Measurements from ENCODE around the gene KRT33A. TPM values are rescaled to one million over a fixed set of nuclear protein-coding genes. Genes with fewer than 3 reads are reported as not detected.
A peak's percentile ranks its signal among the peaks of the same experiment; 100 is the strongest.

The KRT33A gene
- total RNA-seq, 4 donors from 2014 or later = not detected

DNA sequence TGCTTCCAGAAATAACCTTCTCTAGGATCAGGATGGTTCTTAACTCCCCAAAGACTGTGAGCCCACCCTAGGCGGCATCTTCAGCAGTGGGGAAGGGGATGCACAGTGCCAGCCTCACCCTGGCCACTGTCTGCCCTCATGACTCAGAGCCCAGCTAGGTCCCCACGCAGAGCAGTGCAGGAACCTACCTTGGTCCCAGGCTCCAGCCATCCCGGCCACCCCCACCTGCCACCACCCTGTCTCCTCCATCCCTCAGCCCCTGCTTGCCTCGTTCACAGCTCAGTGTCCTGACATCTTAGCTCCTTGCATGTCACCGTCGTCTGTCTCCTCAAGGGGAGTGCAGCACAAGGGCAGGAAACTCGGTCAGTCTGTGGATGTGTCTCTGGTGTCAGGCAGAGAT, 19.0 kb downstream of the KRT33A start:
- Histone ChIP-seq H3K27ac (no peak overlapping the region), H3K4me3 (no peak overlapping the region), H3K27me3 (peaks cover 13% of the 10 kb centered on the region), H3K4me1 (no peaks in the 10 kb centered on the region), H3K36me3 (no peaks in the 10 kb centered on the region), H3K9me3 (no peaks in the 10 kb centered on the region)
- no peak for TF ChIP-seq POLR2A (IDR thresholded peaks at IDR 0.05)
- TF ChIP-seq, protein P1, sequence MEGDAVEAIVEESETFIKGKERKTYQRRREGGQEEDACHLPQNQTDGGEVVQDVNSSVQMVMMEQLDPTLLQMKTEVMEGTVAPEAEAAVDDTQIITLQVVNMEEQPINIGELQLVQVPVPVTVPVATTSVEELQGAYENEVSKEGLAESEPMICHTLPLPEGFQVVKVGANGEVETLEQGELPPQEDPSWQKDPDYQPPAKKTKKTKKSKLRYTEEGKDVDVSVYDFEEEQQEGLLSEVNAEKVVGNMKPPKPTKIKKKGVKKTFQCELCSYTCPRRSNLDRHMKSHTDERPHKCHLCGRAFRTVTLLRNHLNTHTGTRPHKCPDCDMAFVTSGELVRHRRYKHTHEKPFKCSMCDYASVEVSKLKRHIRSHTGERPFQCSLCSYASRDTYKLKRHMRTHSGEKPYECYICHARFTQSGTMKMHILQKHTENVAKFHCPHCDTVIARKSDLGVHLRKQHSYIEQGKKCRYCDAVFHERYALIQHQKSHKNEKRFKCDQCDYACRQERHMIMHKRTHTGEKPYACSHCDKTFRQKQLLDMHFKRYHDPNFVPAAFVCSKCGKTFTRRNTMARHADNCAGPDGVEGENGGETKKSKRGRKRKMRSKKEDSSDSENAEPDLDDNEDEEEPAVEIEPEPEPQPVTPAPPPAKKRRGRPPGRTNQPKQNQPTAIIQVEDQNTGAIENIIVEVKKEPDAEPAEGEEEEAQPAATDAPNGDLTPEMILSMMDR (IDR thresholded peaks at IDR 0.05) = no peak
- TF ChIP-seq EP300 (IDR thresholded peaks at IDR 0.05) = no peak
- no peak for TF ChIP-seq POLR2AphosphoS5 (IDR thresholded peaks at IDR 0.05)
- ATAC-seq = no peak
- WGBS, 2 donors (ENCODE audit: low coverage in 1 of 2) = 39% methylated on average over 3 of the region's 7 CpGs; no CpG with 5 or more reads in 1 of the 2 donors

DNA sequence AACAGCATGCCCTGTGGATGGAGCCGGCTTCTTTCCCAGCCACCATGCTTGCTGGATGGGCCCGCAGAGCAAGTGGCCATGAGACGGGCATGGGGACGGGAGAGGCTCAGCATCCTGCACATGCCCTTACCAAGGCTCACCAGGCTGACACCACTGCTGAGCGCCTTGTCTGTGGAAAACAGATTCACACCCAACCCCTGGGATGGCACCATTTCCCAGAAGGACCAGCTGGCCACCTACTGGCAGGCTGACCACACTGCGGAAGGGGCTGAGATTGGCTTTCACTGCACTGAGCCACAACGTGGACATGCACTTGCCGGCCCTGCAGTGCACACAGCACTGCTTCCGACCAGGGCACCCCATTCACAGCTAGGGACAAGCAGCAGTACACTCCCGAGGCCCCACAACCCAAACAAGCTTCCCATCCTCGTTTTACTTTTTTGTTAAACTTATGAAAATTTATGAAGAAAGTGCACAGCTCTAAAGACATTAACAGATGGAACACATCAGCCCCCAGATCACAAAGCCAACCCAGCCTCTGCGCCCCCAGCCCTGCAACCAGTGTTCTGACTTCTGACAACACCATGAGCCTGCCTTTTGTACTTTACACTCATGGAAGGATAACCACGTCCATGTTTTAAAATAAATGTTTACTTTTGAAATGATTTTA, 21.2 kb downstream of the KRT33A start:
- Histone ChIP-seq H3K27me3 (peaks cover 9% of the 10 kb centered on the region), H3K9me3 (no peaks in the 10 kb centered on the region), H3K36me3 (no peaks in the 10 kb centered on the region), H3K4me1 (no peaks in the 10 kb centered on the region), H3K27ac (no peak overlapping the region), H3K4me3 (no peak overlapping the region)
- 18 to 36% methylated on average over 2 to 7 of the region's 13 CpGs for WGBS, 2 donors (ENCODE audit: low coverage in 1 of 2)
- TF ChIP-seq POLR2A (IDR thresholded peaks at IDR 0.05) = no peak
- TF ChIP-seq, protein P1 (IDR thresholded peaks at IDR 0.05) = peak in 2 of 4 experiments; percentile 47 to 56
- TF ChIP-seq POLR2AphosphoS5 (IDR thresholded peaks at IDR 0.05) = no peak
- no peak for ATAC-seq

DNA sequence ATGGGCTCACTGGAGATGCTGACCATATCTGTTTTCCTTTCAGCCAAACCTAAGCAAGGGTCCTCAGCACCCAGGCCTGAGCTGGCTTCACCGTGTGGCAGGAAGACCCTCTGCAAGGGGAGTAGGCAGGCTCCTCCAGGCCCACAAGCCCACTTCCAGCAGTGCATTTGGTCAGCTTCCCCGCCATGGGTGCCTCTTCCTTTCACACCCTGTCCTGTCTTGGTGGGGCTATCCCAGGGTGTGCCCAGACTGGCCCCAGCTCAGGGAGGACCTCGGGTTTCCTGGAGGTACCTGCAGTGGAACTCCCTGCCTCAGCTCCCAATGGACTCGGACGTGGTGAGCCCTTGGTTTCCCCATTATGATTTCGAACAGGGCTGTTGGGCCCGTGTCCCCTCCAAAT, 22.4 kb downstream of the KRT33A start:
- Histone ChIP-seq H3K36me3 (no peaks in the 10 kb centered on the region), H3K27ac (no peak overlapping the region), H3K4me3 (no peak overlapping the region), H3K27me3 (peaks cover 7% of the 10 kb centered on the region), H3K9me3 (no peaks in the 10 kb centered on the region), H3K4me1 (no peaks in the 10 kb centered on the region)
- TF ChIP-seq EP300 (IDR thresholded peaks at IDR 0.05) = no peak
- TF ChIP-seq, protein P1 (IDR thresholded peaks at IDR 0.05) = no peak
- ATAC-seq = no peak
- no CpG with 5 or more reads among the region's 7 CpGs for WGBS, 2 donors (ENCODE audit: low coverage in 1 of 2)

DNA sequence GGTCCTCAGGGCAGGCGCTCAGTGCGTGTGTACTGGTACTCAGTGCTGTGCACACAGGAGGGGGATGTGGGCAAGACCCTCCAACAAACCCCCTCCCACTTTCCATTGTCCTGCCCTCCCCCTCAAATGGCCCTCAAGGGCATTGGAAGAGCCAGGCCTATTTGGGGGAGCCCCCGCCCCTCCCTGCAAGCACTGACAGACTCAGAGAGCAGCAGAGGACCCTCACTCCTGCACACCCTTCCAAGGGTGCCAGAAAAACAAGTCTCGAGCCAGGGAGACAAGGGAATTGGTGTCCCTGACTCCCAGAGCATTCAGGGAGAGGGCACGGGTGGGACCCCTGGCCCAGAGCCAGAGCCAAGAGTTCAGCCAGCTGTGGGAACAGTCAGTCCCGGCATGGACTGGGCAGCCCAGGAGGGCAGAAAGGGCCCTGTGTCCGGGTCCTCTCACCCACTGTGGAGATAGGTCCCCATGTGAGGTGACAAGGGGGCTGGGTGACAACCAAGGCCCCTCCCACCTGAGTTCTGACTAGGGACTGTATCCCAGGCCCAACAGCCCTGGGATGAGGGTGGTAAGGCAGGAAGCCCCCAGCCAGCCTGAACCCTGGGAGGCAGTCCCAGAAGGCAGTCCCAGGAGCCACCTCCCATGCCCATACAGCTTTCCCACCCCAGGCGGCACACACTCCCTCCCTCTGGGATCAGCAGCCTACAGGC, 23.1 kb downstream of the KRT33A start:
- Histone ChIP-seq H3K4me1 (no peaks in the 10 kb centered on the region), H3K4me3 (no peak overlapping the region), H3K27me3 (peaks cover 3% of the 10 kb centered on the region), H3K9me3 (no peaks in the 10 kb centered on the region), H3K27ac (no peak overlapping the region), H3K36me3 (no peaks in the 10 kb centered on the region)
- ATAC-seq = no peak
- TF ChIP-seq EP300 (IDR thresholded peaks at IDR 0.05) = no peak
- no peak for TF ChIP-seq POLR2AphosphoS5 (IDR thresholded peaks at IDR 0.05)
- TF ChIP-seq, protein P1 (IDR thresholded peaks at IDR 0.05) = no peak
- TF ChIP-seq POLR2A (IDR thresholded peaks at IDR 0.05) = no peak
- no CpG with 5 or more reads among the region's 8 CpGs for WGBS, 2 donors (ENCODE audit: low coverage in 1 of 2)

Data from gastroesophageal sphincter (tissue), 4 donors.